ENCODE measurements around the gene MOK.

MOK gene

GRCh38 chr14:102208741-102209140 lies 96.2 kb downstream of the MOK start:
- DNase-seq (ENCODE audit: low read depth) = no peak
- no peak overlapping the region for H3K4me3 ChIP-seq (ENCODE audit: low read depth, low read length)
- no peak for TF ChIP-seq CTCF (IDR thresholded peaks at IDR 0.05; ENCODE audit: control insufficient read depth, extremely low read depth, insufficient read depth)

DNA sequence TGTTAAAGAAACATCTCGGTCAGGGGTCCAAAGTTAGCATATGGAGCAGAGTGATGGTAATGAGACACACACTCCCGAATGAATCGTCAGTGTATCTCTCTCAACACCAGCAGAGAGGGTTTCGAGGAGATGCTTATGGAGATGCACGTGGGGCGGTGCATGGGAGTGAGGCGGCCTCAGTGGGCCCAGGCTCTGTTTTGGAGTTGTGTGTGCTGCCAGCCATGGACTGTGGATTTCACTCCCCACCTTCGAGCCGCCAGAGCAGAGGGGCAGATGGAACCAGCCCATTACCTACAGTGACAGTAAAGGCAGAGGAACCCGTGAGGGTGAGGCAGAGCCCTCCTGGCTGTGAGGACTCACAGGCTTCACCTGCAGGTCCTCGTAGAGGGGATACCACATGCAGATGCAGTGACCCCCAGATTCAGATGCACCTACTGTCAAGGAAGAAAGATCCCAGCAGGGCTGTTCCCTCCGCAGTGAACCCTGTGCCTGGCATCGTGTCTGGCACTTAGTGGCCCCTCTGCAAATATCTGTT lies 97.1 kb downstream of the MOK start:
- no peak for DNase-seq (ENCODE audit: low read depth)
- H3K4me3 ChIP-seq (ENCODE audit: low read depth, low read length) = no peak overlapping the region

GRCh38 chr14:102206918-102207317 lies 98.0 kb downstream of the MOK start:
- no peak overlapping the region for H3K4me3 ChIP-seq (ENCODE audit: low read depth, low read length)
- DNase-seq (ENCODE audit: low read depth) = peak; percentile 71
- TF ChIP-seq CTCF (IDR thresholded peaks at IDR 0.05; ENCODE audit: control insufficient read depth, extremely low read depth, insufficient read depth) = peak; percentile 67

More for the DNA sequence above, 97.1 kb downstream of the MOK start:
- no peak for TF ChIP-seq CTCF (IDR thresholded peaks at IDR 0.05; ENCODE audit: control insufficient read depth, extremely low read depth, insufficient read depth)

DNA sequence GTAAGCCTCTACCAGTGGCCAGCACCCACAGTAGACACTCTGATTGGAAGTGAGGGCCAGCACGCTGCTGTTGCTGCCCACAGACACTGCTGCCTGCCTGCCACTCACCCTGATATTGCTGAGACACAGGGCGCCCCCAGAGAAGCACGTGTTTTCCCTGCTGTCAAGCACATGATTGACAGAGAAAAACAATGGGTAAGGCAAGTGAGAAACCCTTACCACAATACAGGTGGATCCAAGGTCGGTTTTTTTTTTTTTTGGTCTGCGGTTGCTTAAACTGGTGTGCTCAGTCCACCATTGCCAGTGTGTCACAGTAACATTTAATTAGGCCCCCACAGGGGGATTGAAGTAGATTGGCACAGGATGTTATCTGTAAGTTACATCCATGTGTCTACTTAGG lies 99.4 kb downstream of the MOK start:
- no peak for TF ChIP-seq CTCF (IDR thresholded peaks at IDR 0.05; ENCODE audit: control insufficient read depth, extremely low read depth, insufficient read depth)
- H3K4me3 ChIP-seq (ENCODE audit: low read depth, low read length) = no peak overlapping the region
- no peak for DNase-seq (ENCODE audit: low read depth)

DNA sequence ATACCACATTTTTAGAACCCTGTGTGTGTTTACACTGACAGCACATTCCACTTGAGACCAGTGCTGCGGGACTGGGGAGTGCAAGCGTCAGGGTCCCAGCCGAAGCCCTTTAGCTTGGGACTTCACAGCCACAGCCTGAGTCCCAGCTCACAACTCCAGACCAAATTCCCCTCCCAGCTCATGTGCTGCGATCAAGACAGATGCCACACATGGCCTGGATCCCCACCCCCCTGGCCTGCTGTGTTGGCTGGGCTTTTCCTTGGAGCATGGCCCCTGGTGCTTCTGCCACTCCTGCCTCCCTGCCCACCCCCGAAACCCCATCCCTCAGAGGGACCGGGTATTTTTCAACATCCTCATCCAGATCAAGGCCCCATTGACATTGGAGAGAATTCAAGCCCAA lies 101.6 kb downstream of the MOK start:
- no peak overlapping the region for H3K4me3 ChIP-seq (ENCODE audit: low read depth, low read length)
- DNase-seq (ENCODE audit: low read depth) = no peak
- no peak for TF ChIP-seq CTCF (IDR thresholded peaks at IDR 0.05; ENCODE audit: control insufficient read depth, extremely low read depth, insufficient read depth)

DNA sequence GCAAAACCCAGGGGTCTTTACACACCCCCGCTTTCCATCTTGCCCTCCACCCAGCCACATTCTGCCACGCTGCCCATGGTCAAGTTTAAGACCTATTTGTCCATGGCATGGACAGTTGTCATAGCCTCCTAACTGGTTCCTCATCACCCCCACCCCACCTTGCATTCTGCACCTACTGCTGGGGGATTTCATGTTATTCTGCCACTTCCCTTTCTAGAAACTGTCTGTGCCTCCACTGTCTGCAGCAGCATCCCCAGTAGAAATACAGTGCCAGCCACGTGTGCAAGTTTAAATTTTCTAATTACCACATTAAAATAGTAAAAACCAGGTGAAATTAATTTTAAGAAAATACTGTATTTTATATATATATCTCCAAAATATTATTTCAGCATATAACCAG lies 102.0 kb downstream of the MOK start:
- no peak for TF ChIP-seq CTCF (IDR thresholded peaks at IDR 0.05; ENCODE audit: control insufficient read depth, extremely low read depth, insufficient read depth)
- DNase-seq (ENCODE audit: low read depth) = no peak
- H3K4me3 ChIP-seq (ENCODE audit: low read depth, low read length) = no peak overlapping the region

GRCh38 chr14:102201776-102202175 lies 103.2 kb downstream of the MOK start:
- DNase-seq (ENCODE audit: low read depth) = no peak
- H3K4me3 ChIP-seq (ENCODE audit: low read depth, low read length) = no peak overlapping the region
- no peak for TF ChIP-seq CTCF (IDR thresholded peaks at IDR 0.05; ENCODE audit: control insufficient read depth, extremely low read depth, insufficient read depth)
